Fibroblast of skin of left quadriceps (primary cell): Measurements from ENCODE around the gene LGALS7B.
"Not testable (repeated sequence)": the region's sequence is repeated elsewhere in the genome, so short reads cannot be mapped to it uniquely, and the experiment has no call there.

Source experiments
- DNase-seq, 2 experiments: peaks; one replicate each; pipeline ENCODE4 v3.0.0-alpha.2; 2013; ENCODE audit warnings: low read depth in 2 of 2

Gene LGALS7B

GRCh38 chr19:38788478-38789243 lies at the start of gene LGALS7B:
TSS of gene LGALS7B (plus strand) at chr19:38789200. CDS start at chr19:38789227, 27 bp downstream.
- DNase-seq = no peak

GRCh38 chr19:38739440-38740256 lies 49.4 kb upstream of the LGALS7B start:
- no peak for DNase-seq

- no peak for DNase-seq
Observed at GRCh38 chr19:38740257-38740592, 48.8 kb upstream of the LGALS7B start.

- no peak for DNase-seq
Observed at GRCh38 chr19:38740932-38741331, 48.1 kb upstream of the LGALS7B start.

GRCh38 chr19:38741670-38742069 lies 47.3 kb upstream of the LGALS7B start:
- no peak for DNase-seq

- DNase-seq = no peak
Observed at GRCh38 chr19:38742296-38742695, 46.7 kb upstream of the LGALS7B start.

DNA sequence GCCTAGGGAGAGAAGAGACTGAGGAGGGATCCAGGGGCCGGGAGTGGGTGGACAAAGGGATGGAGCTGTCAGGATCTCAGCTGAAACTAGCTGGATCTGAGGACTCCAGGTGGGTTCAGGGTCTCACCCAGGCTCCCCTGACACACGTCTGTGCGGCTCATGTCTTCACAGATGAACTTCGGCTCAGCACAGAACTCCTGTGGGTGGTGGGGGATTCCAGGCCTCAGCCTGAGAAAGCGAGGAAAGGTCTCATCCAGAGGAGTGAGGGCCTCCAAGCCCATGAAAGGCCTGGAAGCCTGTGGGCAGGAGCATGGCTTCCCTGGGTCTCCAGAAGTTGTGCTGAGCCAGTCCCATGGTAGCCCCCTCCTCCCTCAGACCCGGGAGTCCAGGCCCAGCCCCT lies 46.1 kb upstream of the LGALS7B start:
- DNase-seq = no peak

DNA sequence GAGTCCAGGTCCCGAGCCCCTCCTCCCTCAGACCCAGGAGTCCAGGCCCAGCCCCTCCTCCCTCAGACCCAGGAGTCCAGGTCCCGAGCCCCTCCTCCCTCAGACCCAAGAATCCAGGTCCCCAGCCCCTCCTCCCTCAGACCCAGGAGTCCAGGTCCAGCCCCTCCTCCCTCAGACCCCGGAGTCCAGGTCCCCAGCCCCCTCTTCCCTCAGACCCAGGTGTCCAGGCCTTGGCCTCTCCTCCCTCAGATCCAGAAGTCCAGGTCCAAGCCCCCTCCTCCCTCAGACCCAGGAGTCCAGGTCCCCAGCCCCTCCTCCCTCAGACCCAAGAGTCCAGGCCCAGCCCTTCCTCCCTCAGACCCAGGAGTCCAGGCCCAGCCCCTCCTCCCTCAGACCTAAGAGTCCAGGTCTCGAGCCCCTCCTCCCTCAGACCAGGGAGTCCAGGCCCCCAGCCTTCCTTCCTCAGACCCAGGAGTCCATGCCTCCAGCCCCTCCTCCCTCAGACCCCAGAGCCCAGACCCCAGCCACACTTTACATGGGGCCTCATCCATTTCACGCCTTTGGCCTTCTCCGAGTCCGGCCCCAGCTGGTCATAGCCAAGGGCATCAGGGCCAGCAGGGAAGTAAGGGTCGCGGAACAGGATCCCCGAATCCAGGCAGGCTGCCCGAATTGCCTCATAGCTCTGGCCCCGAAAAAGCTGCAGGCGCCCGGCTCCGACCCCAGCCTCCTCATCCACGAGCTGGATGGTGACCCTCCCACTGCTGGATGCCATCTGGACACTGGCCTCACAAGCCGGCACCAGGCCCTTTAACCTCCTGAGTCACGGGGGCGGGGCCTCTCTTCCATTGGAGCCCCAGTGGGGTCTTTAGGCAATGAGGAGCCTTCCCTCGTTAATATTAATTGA lies 45.4 kb upstream of the LGALS7B start:
- DNase-seq = no peak

DNA sequence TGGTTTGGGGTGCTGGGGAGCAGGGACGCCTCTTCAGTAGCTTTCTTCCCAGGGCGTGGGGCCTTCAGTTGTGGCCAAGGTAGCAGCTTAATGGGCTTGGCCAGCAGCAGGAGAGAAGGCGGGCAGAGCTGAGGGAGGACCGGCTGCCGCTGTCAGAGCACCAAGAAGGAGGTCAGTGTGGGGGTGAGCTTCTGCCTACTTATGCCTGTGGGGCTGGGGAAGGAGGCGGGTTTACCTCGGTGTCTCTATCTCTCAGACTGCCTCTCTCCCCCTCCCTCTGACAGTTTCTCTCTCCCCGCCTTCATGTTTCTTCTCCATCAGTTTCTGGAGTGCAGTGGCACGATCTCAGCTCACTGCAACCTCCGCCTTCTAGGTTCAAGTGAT lies 44.7 kb upstream of the LGALS7B start, which contains the start of gene CAPN12:
TSS of gene CAPN12 (minus strand) at position 177 of the 384 bp plus-strand sequence. CDS start 309 bp downstream, outside the sequence.
- DNase-seq = no peak

- no peak for DNase-seq
Observed at GRCh38 chr19:38744874-38745273, 44.1 kb upstream of the LGALS7B start.

GRCh38 chr19:38745316-38745715 lies 43.7 kb upstream of the LGALS7B start:
- DNase-seq = no peak

DNA sequence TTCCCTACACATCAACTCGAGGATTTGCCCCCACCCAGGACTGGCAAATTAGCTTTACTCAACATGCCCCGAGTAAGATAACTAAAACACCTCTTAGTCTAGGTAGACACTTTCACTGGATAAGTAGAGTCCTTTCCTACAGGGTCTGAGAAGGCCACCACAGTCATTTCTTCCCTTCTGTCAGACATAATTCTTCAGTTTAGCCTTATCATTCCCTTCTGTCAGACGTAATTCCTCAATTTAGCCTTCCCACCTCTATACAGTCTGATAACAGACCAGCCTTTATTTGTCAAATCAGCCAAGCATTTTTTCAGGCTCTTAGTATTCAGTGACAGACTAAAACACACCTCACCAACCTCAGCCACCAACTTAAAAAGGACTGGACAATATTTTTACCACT lies 35.2 kb upstream of the LGALS7B start:
- DNase-seq = not testable (repeated sequence)

- not testable (repeated sequence) for DNase-seq
Observed at GRCh38 chr19:38754196-38754595, 34.8 kb upstream of the LGALS7B start.

DNA sequence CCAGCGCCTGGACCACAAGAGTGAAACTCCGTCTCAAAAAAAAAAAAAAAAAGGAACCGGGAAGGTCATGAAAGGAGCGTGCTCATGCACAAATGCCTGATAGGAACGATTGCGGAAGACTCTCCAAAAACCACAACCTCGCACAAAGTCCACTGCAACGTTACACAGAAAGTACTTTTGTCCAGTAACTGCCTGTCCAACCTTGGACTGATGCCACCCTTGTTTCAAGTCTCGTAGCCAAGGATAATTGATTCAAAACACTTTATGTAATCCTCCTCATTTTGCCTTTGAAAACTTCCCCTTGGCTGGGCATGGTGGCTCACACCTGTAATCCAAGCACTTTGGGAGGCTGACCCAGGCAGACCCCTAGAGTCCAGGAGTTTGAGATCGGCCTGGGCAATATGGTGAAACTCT lies 29.4 kb upstream of the LGALS7B start:
- no peak for DNase-seq

DNA sequence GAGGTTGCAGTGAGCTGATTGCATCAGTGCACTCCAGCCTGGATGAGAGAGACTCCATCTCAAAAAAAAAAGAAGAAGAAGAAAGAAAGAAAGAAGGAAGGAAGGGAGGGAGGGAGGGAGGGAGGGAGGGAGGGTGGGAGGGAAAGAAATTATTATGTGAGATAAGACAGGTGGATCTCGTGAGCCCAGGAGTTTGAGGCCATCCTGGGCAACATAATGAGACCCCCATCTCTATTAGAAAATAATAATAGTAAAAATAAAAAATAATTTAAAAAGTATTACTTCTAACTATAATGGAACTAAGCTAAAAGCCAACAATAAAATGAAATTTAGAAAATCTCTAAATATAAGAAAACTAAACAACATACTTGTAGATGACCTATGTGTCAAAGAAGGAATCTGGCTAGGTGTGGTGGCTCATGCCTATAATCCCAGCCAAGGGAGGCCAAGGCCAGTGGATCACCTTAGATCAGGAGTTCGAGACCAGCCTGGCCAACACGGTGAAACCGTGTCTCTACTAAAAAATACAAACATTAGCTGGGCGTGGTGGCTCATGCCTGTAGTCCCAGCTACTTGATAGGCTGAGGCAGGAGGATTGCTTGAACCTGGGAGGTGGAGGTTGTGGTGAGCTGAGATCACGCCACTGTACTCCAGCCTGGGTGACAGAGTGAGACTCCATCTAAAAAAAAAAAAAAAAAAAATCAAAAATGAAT lies 28.0 kb upstream of the LGALS7B start:
- DNase-seq = not testable (repeated sequence)

DNA sequence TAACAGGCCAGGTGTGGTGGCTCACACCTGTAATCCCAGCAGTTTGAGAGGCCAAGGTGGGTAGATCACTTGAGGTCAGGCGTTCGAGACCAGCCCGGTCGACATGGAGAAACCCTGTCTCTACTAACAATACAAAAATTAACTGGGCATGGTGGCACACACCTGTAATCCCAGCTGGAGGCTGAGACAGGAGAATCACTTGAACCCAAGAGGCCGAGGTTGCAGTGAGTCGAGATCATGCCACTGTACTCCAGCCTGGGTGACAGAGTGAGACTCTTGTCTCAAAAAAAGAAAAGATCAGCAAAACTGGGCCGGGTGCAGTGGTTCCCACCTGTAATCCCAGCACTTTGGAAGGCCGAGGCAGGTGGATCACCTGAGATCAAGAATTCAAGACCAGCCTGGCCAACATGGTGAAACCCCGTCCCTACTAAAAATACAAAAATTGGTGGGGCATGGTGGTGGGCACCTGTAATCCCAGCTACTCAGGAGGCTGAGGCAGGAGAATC lies 27.1 kb upstream of the LGALS7B start:
- DNase-seq = not testable (repeated sequence)

- no peak for DNase-seq
Observed at GRCh38 chr19:38763795-38764220, 25.2 kb upstream of the LGALS7B start.

DNA sequence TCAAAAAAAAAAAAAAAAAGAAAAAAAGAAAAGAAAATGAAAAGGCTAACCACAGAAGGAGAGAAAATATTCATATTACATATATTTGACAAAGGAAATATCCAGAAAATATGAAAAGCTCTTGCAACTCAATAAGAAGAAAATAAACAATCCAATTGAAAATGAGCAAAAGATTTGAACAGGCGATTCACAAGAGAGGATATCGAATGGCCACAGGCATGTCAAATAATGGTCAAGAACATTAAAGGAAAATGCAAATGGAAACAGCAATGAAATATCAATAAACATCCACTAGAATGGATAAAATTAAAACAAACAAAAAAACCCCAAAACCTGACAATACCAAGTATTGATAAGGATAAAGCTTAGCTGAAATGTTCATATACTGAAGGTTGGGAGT lies 23.8 kb upstream of the LGALS7B start:
- DNase-seq = no peak

GRCh38 chr19:38766276-38767047 lies 22.5 kb upstream of the LGALS7B start:
- DNase-seq = no peak

DNA sequence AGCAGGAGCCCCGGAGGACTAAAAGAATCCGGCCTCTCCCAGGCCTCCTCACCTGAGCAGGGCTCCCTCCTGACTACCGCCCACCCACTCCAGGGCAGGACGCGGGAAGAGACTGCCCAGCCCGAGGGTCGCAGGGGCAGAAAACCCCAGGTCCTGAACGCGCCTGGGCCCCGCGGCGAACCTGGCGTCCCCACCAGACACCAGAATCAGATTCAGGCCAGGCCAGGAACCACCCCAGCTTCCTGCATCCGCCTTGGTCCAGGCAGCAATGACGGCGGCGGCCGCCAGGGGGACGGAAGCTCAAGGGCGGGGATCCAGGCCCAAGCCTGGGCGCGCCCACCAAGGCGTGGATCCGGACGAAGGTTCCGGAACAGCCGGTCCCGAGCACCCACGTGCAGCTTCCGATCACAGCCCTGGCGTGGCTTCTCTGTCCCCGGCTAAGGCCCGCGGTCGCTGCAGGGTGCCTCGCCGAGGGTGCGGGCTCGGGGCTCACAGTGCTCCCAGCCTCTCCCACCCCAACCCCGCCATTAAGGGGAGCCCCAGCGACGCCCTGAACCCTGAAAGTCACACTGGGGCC lies 19.3 kb upstream of the LGALS7B start:
- peak; percentile 26 to 27 for DNase-seq
